ENCODE data around the gene LRRC3C. TPM values are rescaled to one million over a fixed set of nuclear protein-coding genes. Genes with fewer than 3 reads are reported as not detected.

The LRRC3C gene
- total and polyA plus RNA-seq, 2 experiments from 2014 or later: not detected

DNA sequence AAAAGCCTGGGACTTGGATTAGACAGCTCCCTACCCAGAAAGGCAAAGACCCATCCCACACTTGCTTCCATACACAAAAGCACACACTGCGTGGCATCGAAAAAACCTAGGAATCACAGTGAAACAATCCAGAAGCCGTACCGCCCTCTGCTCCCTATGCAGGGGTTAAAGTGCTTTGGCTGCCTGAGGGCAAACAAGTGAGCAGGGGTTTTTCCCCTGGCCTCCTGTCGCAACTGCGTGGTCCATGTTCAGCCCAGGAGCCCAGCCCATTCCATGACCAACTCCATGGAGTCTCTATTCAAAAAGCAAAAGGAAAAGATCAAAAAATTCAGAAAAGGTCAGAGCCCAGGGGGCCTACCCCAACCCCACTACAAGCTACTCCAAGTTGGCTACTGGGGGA is 5.5 kb upstream of the LRRC3C start:
- no peaks in the 10 kb centered on the region for H3K9me3 ChIP-seq (ENCODE audit: low read depth)
- DNase-seq (ENCODE audit: low read depth in 1 of 2, low spot score in 1 of 2): no peak
- no peak overlapping the region for H3K4me3 ChIP-seq
- peaks cover 21% of the 10 kb centered on the region for H3K4me1 ChIP-seq (ENCODE audit: low read depth)
- no peaks in the 10 kb centered on the region for H3K27me3 ChIP-seq
- H3K27ac ChIP-seq: no peak overlapping the region
- H3K36me3 ChIP-seq: peaks cover 7% of the 10 kb centered on the region
- TF ChIP-seq, protein P1, sequence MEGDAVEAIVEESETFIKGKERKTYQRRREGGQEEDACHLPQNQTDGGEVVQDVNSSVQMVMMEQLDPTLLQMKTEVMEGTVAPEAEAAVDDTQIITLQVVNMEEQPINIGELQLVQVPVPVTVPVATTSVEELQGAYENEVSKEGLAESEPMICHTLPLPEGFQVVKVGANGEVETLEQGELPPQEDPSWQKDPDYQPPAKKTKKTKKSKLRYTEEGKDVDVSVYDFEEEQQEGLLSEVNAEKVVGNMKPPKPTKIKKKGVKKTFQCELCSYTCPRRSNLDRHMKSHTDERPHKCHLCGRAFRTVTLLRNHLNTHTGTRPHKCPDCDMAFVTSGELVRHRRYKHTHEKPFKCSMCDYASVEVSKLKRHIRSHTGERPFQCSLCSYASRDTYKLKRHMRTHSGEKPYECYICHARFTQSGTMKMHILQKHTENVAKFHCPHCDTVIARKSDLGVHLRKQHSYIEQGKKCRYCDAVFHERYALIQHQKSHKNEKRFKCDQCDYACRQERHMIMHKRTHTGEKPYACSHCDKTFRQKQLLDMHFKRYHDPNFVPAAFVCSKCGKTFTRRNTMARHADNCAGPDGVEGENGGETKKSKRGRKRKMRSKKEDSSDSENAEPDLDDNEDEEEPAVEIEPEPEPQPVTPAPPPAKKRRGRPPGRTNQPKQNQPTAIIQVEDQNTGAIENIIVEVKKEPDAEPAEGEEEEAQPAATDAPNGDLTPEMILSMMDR (IDR thresholded peaks at IDR 0.05; ENCODE audit: low read depth, low read length): no peak

DNA sequence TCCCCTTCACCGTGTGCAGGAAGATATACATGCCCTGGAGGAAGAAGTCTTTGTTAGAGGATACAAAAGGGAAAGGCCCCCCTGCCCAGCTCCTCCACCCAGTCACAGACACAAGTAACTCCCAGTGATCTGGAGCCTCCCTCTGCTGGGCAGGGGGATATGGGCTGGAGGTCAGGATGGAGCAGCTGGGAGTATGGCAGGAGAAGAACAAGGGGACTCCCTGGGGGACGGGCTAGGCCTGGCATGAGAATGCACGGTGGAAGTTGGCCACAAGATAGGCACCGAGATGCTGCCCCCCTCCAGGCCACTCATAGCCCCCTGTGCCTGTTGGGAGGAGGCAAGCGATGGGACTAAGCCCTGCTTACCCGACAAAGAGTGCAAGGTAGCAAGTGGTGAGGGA is 4.3 kb upstream of the LRRC3C start:
- Histone ChIP-seq H3K27ac (no peak overlapping the region), H3K4me1 (ENCODE audit: low read depth) (peaks cover 22% of the 10 kb centered on the region), H3K36me3 (peaks cover 7% of the 10 kb centered on the region), H3K27me3 (no peaks in the 10 kb centered on the region), H3K9me3 (ENCODE audit: low read depth) (no peaks in the 10 kb centered on the region), H3K4me3 (no peak overlapping the region)
- TF ChIP-seq, protein P1 (IDR thresholded peaks at IDR 0.05; ENCODE audit: low read depth, low read length): no peak
- DNase-seq (ENCODE audit: low read depth in 1 of 2, low spot score in 1 of 2): no peak

DNA sequence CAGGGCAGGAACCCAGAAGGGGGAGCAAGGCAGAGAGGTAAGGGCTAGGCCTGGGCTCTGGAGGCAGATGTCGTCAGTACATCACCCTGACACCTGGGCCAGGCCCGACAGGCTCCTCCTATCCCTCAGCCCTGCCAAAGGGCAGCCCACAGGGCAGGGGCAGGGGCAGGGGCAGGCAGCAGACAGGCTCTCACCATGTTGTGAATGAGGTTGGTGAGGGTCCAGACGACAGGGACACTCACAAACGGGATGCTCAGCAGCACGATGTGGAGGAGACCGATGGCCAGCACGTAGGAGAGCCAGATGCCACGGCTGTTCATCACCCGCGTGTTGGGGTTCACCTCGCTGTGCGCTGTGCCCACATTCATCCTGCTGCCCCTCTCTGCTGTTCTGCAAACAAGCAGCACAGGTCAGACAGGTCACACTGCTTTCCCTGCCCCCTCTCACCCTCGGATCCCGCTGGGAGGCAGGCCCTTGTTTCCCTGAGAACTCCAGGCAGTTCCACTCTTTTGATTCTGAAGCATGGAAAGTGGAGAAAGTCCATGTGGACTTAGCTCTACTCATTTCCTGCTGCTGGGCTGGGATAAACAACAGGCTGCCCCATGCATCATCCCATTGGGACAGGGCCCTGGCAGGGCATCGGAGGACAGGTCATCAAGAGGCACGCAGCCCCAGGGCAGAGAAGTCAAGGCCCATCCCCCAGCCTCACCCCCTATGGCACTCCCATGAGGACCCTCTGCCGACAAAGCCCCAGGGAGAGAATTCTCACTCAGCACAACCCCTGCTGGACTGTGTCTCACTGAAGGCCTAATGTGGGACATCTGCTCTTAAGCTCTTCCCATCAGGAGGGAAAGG is 3.5 kb upstream of the LRRC3C start:
- H3K27me3 ChIP-seq: no peaks in the 10 kb centered on the region
- peak in 1 of 2 donors; percentile 33 for DNase-seq (ENCODE audit: low read depth in 1 of 2, low spot score in 1 of 2)

DNA sequence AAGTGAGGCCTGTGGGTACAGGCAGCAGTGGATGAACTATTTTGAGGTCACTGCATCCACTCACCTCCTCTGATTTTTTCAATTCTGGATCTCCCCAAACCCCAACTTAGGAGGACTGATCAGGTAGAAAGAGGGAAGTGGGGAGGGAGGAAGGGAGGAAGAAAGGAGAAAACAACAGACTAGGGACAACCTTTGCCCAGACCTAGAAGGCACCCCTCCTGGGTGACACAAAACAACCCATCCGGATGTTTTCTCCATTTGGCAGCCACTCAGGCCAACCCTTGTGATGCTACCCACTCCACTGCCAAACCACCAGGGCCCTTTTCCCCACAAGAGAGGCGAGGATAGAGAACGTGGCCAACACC is 2.9 kb upstream of the LRRC3C start:
- Histone ChIP-seq H3K9me3 (ENCODE audit: low read depth) (no peaks in the 10 kb centered on the region), H3K4me1 (ENCODE audit: low read depth) (peaks cover 27% of the 10 kb centered on the region), H3K27ac (no peak overlapping the region), H3K4me3 (no peak overlapping the region), H3K27me3 (no peaks in the 10 kb centered on the region), H3K36me3 (peaks cover 7% of the 10 kb centered on the region)
- TF ChIP-seq, protein P1 (IDR thresholded peaks at IDR 0.05; ENCODE audit: low read depth, low read length): no peak
- no peak for DNase-seq (ENCODE audit: low read depth in 1 of 2, low spot score in 1 of 2)

More for the DNA sequence above, 3.5 kb upstream of the LRRC3C start:
- Histone ChIP-seq H3K4me3 (no peak overlapping the region), H3K4me1 (ENCODE audit: low read depth) (peaks cover 27% of the 10 kb centered on the region), H3K27ac (no peak overlapping the region), H3K36me3 (peaks cover 7% of the 10 kb centered on the region), H3K9me3 (ENCODE audit: low read depth) (no peaks in the 10 kb centered on the region)
- TF ChIP-seq, protein P1 (IDR thresholded peaks at IDR 0.05; ENCODE audit: low read depth, low read length): peak; percentile 47

DNA sequence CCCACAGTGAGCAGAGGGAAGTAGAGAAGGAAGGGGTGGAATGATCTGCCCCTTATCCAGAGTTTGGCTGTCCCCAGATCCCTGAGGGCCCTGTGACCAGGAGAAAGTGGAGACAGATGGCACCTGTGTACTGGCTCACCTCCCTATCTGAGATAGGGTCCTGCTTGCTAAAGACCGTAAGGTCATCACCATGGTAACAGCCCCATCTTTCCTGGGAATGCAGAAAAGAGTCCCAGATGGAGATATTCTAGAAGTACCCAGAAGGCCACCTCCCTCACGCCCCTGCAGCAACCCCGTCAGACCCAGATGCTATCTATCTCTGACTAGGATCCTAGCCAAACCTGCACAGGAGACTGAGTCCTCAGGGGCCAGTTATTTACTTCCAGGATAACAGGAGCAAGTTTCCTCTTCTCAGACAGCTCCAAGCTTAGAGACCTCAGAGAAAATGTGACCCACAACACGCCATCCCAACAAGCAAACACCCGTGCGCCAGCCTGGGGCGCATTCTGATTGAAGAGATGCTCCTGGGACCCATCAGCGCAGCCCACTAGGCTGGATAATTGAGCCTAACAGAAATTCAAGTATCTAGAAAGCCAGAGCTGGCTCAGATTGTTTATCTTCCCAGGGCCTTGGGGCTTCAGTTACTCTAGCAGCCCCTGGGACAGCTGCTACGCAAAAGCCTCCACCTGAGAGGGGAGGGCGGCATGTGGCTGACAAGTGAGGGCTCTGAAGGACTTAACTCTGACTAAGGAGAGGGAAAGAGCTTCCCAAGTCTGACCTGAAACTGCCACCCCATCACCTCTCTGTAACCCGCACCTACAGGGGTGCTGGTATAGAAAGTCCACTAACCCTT is 2.0 kb upstream of the LRRC3C start:
- no peak overlapping the region for H3K27ac ChIP-seq
- H3K36me3 ChIP-seq: peaks cover 7% of the 10 kb centered on the region
- no peaks in the 10 kb centered on the region for H3K9me3 ChIP-seq (ENCODE audit: low read depth)
- H3K4me3 ChIP-seq: peak overlapping the region; percentile 94
- TF ChIP-seq, protein P1 (IDR thresholded peaks at IDR 0.05; ENCODE audit: low read depth, low read length): no peak
- DNase-seq (ENCODE audit: low read depth in 1 of 2, low spot score in 1 of 2): peak in 1 of 2 donors; percentile 16
- H3K4me1 ChIP-seq (ENCODE audit: low read depth): peaks cover 27% of the 10 kb centered on the region
- no peaks in the 10 kb centered on the region for H3K27me3 ChIP-seq

Data from cardiac muscle cell (in vitro differentiated cells and primary cell).